ENCODE results near the gene CBLL1.

The CBLL1 gene

DNA sequence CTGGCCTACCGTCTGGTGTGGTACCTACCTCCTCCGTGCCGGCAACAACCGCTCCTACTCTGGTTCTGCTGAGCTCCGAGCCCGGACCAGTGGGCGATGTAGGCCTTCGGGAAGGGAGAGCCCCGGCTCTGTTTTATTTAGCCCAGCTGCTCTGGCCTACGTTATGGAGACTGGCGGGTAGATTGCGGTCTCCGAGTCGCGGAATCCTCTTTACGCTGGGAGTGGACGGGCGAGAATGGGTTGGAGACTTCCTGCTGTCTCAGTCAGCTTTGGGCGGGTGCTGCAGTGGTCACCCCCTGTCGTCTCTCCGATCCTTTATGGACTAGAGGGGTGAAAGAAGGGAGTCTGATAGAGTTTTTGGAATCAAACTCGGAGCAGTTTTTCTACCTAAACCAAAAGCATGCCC, 406 bp downstream of the CBLL1 start:
- DNase-seq = no peak

DNA sequence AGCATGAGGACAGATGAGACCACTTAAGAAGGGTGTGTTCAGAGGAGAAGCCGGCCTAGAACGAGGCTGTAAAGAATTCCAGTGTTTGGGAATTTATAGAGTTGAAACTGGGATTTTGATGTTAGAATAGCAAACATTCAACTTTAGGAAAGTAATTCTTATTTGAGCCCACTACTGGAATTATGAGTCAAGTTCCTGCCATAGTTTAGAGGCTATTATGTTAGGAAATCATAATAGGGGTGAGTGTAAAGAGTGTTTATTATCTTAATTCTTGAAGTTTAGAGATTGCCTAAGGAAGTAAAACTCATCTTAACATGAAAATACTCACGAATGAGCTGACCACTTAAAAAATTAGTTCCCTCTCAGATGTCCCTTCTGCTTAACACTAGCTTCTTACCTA, 2.1 kb downstream of the CBLL1 start:
- no peak for DNase-seq

DNA sequence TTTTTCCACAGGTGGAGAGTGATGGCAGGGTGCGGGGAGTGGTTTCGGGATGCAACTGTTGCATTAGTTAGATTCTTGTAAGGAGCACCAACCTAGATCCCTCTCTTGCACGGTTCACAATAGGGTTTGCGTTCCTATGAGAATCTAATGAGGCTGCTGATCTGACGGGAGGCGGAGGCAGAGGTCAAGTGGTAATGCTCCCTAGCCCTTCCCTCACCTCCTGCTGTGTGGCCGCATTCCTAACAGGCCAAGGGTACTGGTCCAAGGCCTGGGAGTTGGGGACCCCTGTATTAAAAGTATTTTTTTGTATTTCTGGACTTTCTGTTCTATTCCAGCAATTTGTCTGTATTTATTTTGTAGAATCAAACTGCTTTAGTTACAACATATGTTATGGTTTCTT, 7.2 kb downstream of the CBLL1 start:
- no peak for DNase-seq

DNA sequence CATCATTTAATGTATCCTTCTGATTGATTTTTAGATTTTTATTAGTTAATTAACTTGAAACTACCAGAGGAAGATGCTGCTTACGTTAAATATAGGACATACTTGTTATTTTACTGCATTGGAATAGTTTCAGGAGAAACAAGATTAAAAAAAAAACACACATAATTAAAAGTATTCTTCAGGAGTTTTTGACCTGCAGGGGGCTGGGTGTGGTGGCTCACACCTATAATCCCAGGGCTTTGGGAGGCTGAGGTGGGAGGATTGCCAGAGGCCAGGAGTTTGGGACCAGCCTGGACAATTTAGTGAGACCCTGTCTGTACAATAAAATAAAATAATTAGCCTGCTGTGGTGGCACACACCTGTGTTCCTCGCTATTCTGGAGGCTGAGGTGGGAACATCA, 10.7 kb downstream of the CBLL1 start:
- DNase-seq = no peak

DNA sequence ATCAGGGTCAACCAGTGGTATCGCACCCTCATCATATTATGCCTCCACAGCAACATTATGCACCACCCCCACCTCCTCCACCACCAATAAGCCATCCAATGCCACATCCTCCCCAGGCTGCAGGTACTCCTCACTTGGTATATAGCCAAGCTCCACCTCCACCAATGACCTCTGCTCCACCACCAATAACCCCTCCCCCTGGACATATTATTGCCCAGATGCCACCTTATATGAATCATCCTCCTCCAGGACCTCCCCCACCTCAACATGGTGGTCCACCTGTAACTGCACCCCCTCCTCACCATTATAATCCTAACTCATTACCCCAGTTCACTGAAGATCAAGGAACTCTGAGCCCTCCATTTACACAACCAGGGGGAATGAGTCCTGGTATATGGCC, 14.7 kb downstream of the CBLL1 start:
- DNase-seq = no peak

DNA sequence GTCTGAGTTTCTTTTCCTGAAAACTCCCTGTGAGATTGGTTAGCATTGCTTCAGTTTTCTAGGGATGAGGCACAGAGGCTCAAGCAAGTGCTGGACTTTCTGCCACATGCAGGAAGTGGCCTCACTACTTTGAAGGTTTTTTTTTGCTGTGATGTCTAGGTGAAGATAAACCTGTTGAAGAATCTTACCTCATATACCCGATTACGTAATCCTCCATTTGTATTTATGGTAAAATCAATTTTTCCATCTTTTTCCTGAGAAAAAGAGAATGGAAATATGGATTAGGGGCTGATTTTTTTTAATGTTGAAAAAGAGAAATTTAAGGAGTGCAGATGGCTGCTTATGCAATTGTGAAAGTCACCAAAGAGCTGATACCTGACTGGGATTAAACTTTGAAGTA, 23.4 kb downstream of the CBLL1 start:
- no peak for DNase-seq

DNA sequence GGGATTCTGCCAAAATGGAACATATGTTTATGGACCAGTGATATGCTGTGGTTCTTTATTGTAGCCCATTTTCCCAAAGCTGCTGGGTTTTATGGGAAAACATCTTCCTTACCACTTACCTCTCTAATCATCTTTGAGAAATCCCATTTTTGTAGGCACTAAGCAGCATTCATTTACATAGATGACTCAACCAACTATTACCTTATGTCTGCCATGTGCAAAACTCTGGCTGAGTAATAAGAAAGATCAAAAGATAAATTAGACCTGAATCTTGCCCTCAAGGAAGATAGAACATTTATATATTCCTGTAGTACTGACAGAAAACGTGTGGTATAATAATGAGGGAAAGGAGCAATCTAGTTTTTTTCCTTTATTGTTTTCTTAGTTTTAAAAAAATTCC, 24.3 kb downstream of the CBLL1 start:
- DNase-seq = no peak

DNA sequence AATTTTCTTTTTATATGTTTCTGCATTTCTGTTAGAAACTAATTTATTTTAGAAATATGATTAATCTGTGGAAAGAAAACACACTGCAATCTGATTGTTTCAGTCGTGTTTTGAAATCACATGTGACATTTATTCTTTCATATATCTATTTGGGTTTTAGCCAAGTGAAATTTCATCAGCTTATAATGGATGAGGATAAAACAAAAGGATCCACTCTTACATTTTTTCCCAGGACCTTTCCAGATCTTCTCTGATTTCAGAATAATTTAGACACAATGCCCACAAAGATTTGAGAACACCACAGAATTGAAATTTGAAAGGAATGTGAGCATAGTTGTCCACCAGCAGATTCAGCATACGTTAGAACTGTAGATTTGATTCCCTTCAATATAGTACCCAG, 29.1 kb downstream of the CBLL1 start:
- DNase-seq = no peak

DNA sequence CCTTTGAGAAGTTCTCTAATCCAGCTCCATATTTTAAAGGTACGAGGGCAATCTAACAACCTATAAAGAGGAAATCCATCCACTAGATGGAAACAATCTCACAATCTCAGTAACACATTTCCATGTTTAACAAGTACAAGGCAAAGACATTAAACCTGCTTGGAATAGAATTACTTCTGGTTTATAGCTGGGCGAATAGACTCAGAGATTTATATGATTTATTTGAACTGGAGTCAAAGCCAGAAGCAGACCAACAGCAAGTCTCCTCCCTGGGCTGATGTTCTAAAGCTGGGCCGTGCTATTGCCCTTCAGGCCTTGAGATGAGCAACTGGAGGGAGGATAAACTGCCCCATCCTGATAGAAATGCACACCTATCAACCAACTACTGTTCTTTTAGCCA, 33.8 kb downstream of the CBLL1 start:
- DNase-seq = no peak

DNA sequence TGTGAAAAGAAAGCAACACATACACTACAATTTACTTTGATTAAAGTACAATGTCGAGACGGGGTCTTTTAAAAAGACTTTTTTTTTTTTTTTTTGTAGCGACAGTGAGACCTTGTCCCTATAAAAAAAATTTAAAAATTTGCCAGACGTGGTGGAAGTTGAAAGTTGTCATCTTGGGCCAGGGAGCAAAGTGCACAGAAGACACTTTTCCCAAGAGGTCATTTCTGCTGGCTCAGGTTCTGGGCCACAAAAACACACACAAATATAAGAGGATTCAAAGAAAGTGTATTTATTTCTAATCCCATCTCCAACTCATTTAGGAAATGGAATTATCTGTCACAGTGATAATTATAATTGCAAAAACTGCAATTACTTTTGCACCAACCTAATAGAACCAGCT, 34.3 kb downstream of the CBLL1 start:
- DNase-seq = no peak

DNA sequence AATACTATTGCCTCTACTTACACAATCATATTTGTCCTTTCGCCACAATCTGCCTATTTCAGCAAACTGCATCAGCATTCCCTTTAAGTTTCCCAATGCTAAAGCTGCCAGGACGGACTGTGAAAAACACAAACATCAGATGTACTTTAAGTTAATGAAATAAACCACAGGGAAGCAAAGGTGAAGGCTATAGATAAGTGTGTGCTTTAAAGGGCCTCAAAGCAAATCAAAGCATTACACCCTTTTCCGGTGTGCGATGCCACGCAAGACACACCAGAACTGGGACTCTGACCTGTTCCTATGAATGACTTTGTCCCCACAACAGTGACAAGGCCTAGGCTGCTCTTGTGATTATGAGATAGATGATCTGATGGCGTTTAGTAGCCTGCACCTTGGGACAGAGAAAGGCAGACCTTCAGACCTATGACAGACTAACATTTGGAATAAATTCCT, 35.7 kb downstream of the CBLL1 start:
- DNase-seq = no peak

DNA sequence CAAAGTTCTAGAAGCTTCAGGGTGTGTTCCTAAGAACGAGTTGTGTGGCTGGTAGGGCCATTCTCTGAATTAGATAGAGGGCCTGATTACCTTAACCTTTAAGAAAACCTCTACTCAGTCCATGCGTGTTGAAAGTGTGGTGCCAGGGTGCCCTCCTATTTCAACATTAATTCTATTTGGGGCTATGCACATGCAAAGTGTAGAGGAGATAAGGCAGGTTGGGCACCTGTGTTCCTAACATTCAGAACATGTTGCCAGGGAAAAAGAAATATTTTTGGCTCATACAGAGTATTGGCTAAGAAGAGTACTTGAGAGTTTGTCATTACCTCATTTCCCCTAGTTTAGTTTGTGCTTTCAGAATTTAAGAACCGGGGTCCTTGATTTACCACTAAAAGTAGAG, 38.4 kb downstream of the CBLL1 start:
- DNase-seq = no peak

DNA sequence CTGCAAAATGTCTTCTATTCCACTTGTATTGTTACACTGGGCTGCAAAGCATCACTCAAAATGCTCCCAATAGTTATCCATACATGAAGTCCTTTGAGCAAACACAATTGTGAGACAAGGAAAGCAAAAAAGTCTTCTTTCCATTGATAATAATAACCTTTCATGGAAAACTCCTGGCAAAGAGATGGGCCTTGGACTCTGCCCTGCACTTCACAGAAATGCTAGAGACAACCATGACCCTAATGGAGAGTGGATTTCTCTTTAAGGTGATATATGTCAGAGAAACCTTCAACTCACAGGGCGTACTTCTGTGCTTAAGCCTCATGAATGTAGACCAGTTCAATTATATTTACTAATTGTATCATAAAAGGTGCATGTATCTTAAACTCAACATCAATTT, 39.7 kb downstream of the CBLL1 start:
- no peak for DNase-seq

DNA sequence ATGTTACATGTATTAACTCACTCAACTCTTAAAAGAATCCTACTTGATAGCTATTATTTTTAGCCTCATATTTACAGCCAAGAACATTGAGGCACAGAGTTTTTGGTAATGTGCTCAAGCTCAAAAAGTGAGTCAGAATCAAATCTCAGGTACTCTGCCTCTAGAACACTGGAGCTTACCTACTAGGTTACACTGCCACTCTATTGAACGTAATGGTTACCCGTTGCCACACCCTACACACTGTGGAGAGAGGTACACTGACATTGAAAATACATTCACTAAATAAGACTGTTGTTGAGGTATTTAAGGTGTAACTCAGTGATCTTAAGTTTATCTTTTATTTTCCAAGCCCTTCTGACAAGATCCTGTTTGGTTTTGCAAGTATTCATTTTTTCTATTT, 41.2 kb downstream of the CBLL1 start:
- no peak for DNase-seq

DNA sequence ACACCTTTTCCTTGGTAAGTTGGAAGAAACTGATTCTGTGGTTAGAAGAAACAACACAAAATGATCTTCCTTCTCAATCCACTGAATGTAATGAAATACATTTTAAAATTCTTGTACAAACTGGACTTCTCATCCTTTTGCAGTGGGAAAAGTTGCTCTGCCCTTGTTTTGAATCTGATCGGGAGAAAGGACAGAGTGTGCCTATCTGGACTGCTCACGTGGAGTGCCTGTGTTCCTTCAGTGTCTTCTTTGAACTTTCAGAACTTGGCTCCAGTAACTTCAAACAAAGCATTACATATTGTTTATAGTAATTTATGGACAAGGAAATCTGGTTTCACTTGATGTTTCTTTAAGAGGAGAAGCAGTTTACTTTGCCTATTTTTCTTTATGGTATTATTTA, 42.0 kb downstream of the CBLL1 start:
- DNase-seq = no peak

DNA sequence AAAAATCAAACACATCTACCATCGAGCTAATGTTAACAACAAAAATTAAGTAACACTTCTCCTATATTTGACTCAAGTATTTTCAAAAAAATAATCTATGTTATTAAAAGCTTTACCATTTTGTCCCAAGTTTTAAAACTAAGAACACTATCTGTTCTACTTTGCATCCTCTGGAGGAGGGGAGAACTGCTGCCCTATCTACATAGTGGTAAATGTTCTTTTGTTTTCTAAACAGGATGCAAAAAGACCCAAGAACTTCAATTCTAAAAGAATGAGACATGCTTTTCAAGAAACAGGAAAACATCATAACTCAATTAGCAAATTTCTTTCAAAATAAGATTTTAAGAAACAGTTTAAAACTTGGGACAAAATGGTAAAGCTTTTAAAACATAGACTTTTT, 44.3 kb downstream of the CBLL1 start:
- DNase-seq = no peak

DNA sequence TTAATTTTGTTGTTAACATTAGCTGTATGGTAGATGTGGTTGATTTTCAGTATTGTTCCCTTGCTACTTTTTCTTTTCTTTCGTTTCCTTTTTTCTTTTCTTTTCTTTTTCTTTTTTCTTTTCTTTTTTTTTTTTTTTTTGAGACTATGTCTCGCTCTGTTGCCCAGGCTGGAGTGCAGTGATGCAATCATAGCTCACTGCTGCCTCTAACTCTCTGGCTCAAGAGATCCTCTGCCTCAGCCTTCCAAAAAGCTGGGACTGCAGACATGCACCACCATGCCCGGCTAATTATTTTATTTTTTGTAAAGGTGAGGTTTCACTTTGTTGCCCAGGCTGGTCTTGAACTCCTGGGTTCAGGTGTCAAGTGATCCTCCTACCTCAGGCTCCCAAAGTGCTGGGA, 44.7 kb downstream of the CBLL1 start:
- DNase-seq = no peak

DNA sequence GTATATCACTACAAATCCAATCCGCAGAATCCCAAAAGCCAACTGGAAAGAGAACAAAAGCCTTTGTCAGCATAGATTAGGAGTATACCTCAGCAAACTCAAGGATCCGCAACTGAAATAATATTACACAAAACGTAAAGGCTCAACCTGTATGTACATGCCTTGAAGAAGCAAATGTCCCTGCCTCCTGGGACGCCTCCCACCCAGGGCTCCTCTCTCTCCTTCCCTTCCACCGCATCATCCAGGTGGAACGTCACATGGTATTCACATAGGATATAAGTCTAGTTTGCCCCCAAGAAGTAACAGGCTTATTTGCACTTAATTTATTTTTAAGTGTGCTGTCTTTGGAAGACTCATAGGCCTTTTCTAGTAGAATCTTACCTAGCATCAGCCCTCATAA, 45.7 kb downstream of the CBLL1 start:
- DNase-seq = no peak

DNA sequence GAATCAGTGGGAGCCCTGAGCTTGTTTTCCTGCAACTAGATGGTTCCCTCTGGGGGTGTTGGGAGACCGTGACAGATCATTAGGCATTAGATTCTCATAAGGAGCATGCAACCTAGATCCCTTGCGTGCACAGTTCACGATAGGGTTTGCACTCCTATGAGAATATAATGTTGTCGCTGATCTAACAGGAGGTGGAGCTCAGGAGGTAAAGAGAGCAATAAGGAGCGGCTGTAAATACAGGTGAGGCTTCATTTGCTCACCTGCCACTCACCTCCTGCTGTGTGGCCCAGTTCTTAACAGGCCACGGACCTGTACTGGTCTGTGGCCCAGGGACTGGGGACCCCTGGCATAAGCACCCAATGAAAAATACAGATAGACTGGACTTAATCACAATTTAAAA, 48.4 kb downstream of the CBLL1 start:
- DNase-seq = no peak

DNA sequence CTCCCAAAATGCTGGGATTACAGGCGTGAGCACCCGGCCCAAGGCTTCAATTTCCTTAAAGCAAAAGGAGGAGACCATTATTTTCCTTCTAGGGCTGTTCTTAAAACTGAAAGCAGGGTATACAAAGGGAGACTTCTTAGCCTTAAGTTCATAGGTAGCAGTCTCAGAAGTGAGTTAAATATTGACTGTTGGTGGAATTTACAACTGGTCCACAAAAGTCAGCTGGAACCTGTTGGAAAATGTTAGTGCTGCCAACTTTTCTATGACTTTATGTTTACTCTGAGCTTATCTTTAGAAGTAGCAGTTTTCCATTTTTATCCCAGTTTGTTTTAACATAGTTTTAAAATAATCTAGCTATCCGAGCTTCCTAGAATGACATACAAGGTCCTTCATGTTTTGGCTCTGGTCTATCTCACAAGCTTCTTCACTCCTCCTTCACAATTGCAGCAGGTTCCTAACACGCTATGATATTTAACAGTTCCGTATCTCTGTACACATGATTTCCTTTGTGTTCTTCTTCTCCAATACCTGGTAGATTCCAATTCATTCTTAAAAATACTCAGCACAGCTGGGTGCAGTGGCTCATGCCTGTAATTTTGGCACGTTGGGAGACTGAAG, 55.8 kb downstream of the CBLL1 start:
- no peak for DNase-seq

DNA sequence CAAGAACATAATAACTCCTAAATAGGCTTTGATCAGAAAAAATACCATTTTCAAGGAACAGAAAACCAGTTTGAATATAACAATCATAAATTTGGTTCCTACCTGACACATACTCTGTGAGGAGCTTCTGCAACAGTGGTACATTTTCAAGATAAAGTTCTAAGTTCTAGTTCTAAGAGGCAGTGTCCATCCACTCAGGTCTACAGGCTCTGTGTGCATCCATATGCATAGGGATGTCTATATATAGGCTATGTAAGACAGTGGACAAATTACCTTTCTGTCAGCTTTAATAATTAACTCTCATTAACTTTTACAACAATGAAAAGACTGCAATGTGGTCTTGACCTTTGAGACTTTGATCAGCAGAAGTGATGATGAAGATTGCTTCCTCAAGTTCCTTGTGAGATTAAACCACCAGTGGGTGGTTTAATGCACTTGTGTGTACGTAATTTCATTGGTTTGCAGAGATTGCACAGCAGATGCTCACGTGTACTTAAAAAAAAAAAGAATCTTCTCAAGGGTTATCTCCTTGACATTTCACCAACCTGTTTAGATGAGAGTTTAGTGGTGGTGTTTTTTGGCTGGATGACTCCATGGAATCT, 59.2 kb downstream of the CBLL1 start, which contains the start of gene SLC26A3:
SLC26A3 (minus strand) TSS at position 215 of the 602 bp plus-strand sequence. CDS start 8,714 bp downstream, outside the sequence.
- DNase-seq = no peak

DNA sequence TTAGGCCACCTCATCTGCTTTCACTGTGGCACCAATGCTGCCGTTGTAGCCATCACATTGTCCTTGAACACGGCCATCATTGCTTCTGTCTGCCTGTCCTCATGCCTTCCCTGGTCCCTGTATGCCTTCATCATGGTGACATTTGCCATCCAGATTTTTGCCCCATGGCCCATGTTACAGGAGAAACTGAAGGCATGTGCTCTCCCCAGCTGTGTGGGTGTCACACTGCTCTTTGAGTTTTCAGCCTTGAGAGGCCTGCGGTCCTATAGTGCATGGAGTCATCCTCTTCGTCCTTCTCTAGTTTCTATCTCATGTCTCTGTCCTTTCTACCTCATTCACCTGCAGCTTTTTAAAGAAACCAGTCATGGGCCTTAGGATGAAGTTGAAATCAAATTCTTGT, 65.2 kb downstream of the CBLL1 start:
- DNase-seq = no peak

DNA sequence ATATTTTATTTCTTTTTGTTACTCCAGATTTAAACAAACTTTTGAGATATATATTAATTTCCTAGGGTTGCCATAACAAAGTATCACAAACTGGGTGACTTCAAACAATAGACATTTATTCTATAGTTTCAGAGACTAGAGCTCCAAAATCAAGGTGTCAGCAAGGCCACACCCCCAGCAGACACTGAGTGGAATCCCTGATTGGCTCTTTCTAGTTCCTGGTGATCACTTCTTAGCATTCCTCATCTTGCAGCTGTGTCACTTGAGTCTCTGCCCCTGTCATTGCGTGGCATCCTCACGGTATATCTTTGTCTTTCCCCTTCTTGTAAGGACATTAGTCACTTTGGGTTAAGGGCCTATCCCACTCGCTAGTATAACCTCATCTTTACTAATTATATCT, 66.7 kb downstream of the CBLL1 start:
- no peak for DNase-seq
